Right lobe of liver (tissue), 6 donors: ENCODE results near the gene NDUFA13. TPM values are rescaled to one million over a fixed set of nuclear protein-coding genes. Genes with fewer than 3 reads are reported as not detected.

Experiments
- ATAC-seq, 4 donors: fragments of 200-7000 bp; cut with Tn5 transposase; one replicate each; pipeline ENCODE4 v1.9.1; 2020; ENCODE audit warnings: mild to moderate bottlenecking in 4 of 4, moderate library complexity in 4 of 4
- DNase-seq, 3 donors: peaks; one replicate each; pipeline ENCODE4 v3.0.0-alpha.2; 2020
- H3K27ac ChIP-seq, 3 donors: fragments of 200-600 bp; one replicate each; pipeline ENCODE4 v1.8.0; 2022
- H3K27me3 ChIP-seq, 2 donors: fragments of 200-600 bp; one replicate each; pipeline ENCODE4 v1.8.0; 2022
- H3K36me3 ChIP-seq, 4 donors: fragments of 200-600 bp; sonication (generic) in 1 of 4; one replicate each; pipeline versions ENCODE4 v1.5.1 to v1.8.0; 2017 to 2022; ENCODE audit warnings: control low read depth in 1 of 4
- H3K4me1 ChIP-seq, 4 donors: fragments of 200-600 bp; sonication (generic) in 1 of 4; one replicate each; pipeline versions ENCODE4 v1.5.1 to v1.8.0; 2017 to 2022; ENCODE audit warnings: control low read depth in 1 of 4
- H3K4me3 ChIP-seq, 3 donors: fragments of 200-600 bp; one replicate each; pipeline ENCODE4 v1.8.0; 2022
- H3K9me3 ChIP-seq, 4 donors: fragments of 200-600 bp; sonication (generic) in 1 of 4; one replicate each; pipeline versions ENCODE4 v1.5.1 to v1.8.0; 2017 to 2022; ENCODE audit warnings: control low read depth in 1 of 4
- CTCF ChIP-seq, 4 donors: fragments of 200-600 bp in 3 of 4; fragments of 450-650 bp in 1 of 4; IDR thresholded peaks; one replicate each; pipeline versions ENCODE4 v1.5.1 to v1.8.0; 2016 to 2022; ENCODE audit warnings: antibody characterized with exemption in 4 of 4, mild to moderate bottlenecking in 2 of 4
- POLR2A ChIP-seq: fragments of 450-650 bp; IDR thresholded peaks from one replicate; pipeline ENCODE4 v1.6.1; 2017; ENCODE audit warnings: antibody characterized with exemption, mild to moderate bottlenecking
- WGBS: methylation state at CpG from one replicate; pipeline ENCODE4 v1.1.6; 2018; ENCODE audit warnings: low coverage, low lambda C conversion rate; ENCODE audit not compliant: insufficient coverage; ENCODE audit errors: missing lambda C conversion rate; 5-methylcytosine and 5-hydroxymethylcytosine counted together
- intact Hi-C, 2 donors: fragments of 100-400 bp; cut with DNase I; formaldehyde crosslinking; loops; one replicate each; pipeline versions ENCODE4 v1.11.2 to v1.14.1; 2022
- total RNA-seq, 6 experiments: library from RNA; depleted of rRNA in 2 of 6; stranded (reverse); fragments of >200 nt in 2 of 6; fragmentation: NEBNext Ultra II Directional in 3 of 6; extraction: Animal tissue kit (Norgen Biotek cat#: 25700) in 3 of 6; gene quantifications; one replicate each; pipeline versions ENCODE4 v1.1.0 to v1.2.4, GENCODE V29; 2016 to 2023
- donor health status: DM: no; HTN: yes; CAD: no.
- donor health status: DM: no; HTN: no; CAD: no.
- donor health status: DM: no; HTN: no; CAD: no.
- donor health status: DM: no; HTN: yes; CAD: no.
- donor health status: DM: no; HTN: yes; CAD: no.

NDUFA13 gene
- total RNA-seq, 6 experiments from 2014 or later = 20.8 to 202 (median 154) TPM

DNA sequence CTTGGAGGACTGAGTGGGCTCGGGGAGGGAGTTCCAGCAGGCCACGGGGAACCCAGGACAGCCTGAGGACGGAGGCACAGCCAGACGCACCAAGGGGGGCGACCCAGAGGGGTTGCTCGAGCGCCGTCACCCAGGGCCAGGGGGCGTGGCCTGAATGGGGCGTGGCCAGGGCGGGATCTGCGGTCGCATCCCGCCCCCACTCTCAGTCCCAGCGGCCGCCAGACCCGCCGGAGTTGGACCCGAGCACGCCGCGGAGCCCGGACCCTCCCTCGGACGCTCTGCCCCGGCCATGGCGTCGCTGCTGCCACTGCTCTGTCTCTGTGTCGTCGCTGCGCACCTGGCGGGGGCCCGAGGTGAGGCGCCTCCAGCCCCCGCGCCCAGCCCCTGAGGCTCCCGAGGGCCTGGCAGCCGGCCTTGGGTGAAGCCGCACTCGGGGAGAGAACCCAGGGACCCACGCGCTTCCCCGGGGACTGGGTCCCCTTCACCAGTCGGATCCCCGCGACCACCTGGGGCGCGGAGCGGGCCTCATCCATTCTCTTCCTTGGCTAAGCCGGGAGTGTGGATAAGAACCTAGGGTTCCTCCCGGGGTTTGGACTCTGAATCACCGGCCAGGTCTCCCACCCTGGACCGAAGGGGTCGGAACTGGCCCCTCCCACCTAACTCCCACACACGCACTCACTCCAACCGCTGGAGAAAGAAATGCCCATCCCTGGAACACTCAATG, 22.2 kb downstream of the NDUFA13 start, which contains the start of gene CILP2:
Gene CILP2 (plus strand): TSS at position 205 of the 724 bp plus-strand sequence. CDS start 85 bp downstream, at position 290.
- Histone ChIP-seq H3K4me1 (peaks cover 0 to 3% (median 0%) of the 10 kb centered on the region in 4 donors), H3K27ac (no peak within 1 kb of the TSS), H3K27me3 (peaks cover 0 to 6% of the 10 kb centered on the region in 2 donors), H3K9me3 (no peaks in the 10 kb centered on the region), H3K4me3 (no peak within 1 kb of the TSS), H3K36me3 (no peaks in the 10 kb centered on the region)
- intact Hi-C loops = loop anchor here in 1 of 2 donors (5.0 kb wide), 1 partner anchor 424 kb away; no protein-coding TSS in a partner anchor
- DNase-seq (peak in 2 of 3 donors; percentile 45 to 50), ATAC-seq (peak in 2 of 4 donors; percentile 16 to 34)
- 14% methylated on average over 1 of the region's 56 CpGs for WGBS
- TF ChIP-seq CTCF (IDR thresholded peaks at IDR 0.05) (no peak), POLR2A (no peak)

DNA sequence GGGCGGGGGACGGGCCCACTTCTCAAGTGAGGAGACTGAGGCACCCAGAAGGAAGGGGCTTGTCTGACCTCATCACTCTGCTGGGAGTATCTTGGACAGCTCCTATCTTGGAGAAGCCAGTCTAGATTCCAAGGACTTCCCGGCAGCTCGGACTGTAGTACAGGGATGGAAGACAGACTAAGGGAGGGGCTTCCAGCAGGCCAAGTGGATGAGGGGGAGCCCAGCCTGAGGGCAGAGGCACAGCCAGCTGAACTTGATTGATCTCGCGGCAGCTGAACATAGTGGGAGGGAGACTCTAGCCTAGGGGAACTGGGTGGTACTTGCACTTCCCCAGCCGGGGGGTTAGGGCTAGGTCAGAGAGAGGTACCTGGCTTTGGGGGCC, 22.8 kb downstream of the NDUFA13 start:
- no peak for TF ChIP-seq CTCF (IDR thresholded peaks at IDR 0.05)
- no peak for TF ChIP-seq POLR2A
- 24% methylated on average over 6 of the region's 7 CpGs for WGBS
- ATAC-seq (no peak), DNase-seq (no peak)
- H3K36me3 ChIP-seq = no peaks in the 10 kb centered on the region
- intact Hi-C loops = loop anchor here in 1 of 2 donors (5.0 kb wide), 1 partner anchor 424 kb away; no protein-coding TSS in a partner anchor
- H3K9me3 ChIP-seq = no peaks in the 10 kb centered on the region
- no peak overlapping the region for H3K27ac ChIP-seq
- peaks cover 0 to 6% of the 10 kb centered on the region in 2 donors for H3K27me3 ChIP-seq
- H3K4me3 ChIP-seq = no peak overlapping the region
- peaks cover 0 to 3% (median 0%) of the 10 kb centered on the region in 4 donors for H3K4me1 ChIP-seq

GRCh38 chr19:19539698-19540063, 23.7 kb downstream of the NDUFA13 start:
- WGBS = 33% methylated on average over 1 of the region's 19 CpGs
- Histone ChIP-seq H3K27me3 (peaks cover 0 to 6% of the 10 kb centered on the region in 2 donors), H3K9me3 (no peaks in the 10 kb centered on the region), H3K36me3 (no peaks in the 10 kb centered on the region), H3K4me1 (peaks cover 0 to 3% (median 0%) of the 10 kb centered on the region in 4 donors), H3K27ac (no peak overlapping the region), H3K4me3 (no peak overlapping the region)
- intact Hi-C loops = loop anchor here (5.0 to 10.0 kb wide), 2 partner anchors 415 to 423 kb away; no protein-coding TSS in a partner anchor
- TF ChIP-seq POLR2A = no peak
- no peak for TF ChIP-seq CTCF (IDR thresholded peaks at IDR 0.05)
- ATAC-seq = no peak
- DNase-seq = peak in 1 of 3 donors; percentile 49

DNA sequence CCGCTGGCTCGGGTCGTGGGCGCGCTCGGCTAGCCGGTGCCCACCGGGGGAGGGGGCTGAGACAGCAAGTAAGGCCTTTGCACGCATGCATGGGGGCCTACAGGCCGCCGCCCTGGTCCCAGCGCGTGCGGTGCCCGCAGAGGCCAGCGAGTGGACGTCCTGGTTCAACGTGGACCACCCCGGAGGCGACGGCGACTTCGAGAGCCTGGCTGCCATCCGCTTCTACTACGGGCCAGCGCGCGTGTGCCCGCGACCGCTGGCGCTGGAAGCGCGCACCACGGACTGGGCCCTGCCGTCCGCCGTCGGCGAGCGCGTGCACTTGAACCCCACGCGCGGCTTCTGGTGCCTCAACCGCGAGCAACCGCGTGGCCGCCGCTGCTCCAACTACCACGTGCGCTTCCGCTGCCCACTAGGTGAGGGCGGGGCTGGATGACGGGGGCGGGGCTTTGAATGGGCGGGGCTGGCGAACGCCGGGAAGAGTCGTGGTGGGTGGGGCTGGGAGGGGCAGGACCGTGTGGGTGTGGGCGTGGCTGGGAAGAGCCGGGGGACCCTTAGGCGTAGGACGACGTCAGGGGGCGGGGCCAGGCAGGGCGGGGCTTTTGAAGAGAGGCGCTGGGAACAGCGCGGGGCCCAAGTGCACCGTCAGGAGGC, 24.2 kb downstream of the NDUFA13 start:
- Histone ChIP-seq H3K36me3 (no peaks in the 10 kb centered on the region), H3K27me3 (peaks cover 0 to 6% of the 10 kb centered on the region in 2 donors), H3K4me3 (no peak overlapping the region), H3K27ac (no peak overlapping the region), H3K9me3 (no peaks in the 10 kb centered on the region), H3K4me1 (peaks cover 0 to 3% (median 0%) of the 10 kb centered on the region in 4 donors)
- intact Hi-C loops = loop anchor here in 1 of 2 donors (10.0 kb wide), 1 partner anchor 415 kb away; no protein-coding TSS in a partner anchor
- TF ChIP-seq POLR2A (no peak), CTCF (IDR thresholded peaks at IDR 0.05) (no peak)
- DNase-seq (peak; percentile 63 to 79 (median 63)), ATAC-seq (peak in 3 of 4 donors; percentile 34 to 40 (median 36))
- 0% methylated on average over 1 of the region's 74 CpGs for WGBS
